ENCODE results near the gene GLT8D1. TPM values are rescaled to one million over a fixed set of nuclear protein-coding genes. Genes with fewer than 3 reads are reported as not detected.

Gene GLT8D1
- total RNA-seq, 1 donor from 2014 or later, result 79.8 TPM

DNA sequence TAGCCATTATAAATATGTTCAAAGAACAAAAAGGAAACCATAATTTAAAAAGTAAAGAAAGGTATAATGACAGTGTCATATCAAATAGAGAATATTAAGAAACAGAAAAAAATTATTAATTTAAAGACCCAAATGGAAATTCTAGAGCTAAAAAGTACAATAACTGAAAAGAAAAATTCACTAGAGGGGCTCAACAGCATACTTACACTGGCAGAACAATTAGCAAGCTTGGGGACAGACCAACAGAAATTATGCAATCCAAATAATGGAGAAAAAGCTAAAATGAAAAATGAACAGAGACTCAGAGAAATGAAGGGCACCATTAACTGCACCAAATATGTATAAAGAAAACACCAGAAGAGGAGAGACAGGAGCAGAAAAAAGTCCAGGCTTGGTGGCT, 14.0 kb upstream of the GLT8D1 start:
- Mint-ChIP-seq H3K9me3 (ENCODE audit: low read depth) (no peaks in the 10 kb centered on the region), H3K27ac (no peak overlapping the region), H3K27me3 (no peaks in the 10 kb centered on the region), H3K36me3 (ENCODE audit: insufficient read depth) (peaks cover 12% of the 10 kb centered on the region), H3K4me3 (ENCODE audit: low read depth) (no peak overlapping the region), H3K4me1 (ENCODE audit: low read depth) (no peaks in the 10 kb centered on the region)
- TF ChIP-seq, protein P1, sequence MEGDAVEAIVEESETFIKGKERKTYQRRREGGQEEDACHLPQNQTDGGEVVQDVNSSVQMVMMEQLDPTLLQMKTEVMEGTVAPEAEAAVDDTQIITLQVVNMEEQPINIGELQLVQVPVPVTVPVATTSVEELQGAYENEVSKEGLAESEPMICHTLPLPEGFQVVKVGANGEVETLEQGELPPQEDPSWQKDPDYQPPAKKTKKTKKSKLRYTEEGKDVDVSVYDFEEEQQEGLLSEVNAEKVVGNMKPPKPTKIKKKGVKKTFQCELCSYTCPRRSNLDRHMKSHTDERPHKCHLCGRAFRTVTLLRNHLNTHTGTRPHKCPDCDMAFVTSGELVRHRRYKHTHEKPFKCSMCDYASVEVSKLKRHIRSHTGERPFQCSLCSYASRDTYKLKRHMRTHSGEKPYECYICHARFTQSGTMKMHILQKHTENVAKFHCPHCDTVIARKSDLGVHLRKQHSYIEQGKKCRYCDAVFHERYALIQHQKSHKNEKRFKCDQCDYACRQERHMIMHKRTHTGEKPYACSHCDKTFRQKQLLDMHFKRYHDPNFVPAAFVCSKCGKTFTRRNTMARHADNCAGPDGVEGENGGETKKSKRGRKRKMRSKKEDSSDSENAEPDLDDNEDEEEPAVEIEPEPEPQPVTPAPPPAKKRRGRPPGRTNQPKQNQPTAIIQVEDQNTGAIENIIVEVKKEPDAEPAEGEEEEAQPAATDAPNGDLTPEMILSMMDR (IDR thresholded peaks at IDR 0.05; ENCODE audit: unreplicated experiment), result no peak
- DNase-seq (ENCODE audit: low spot score, unreplicated experiment), result no peak

DNA sequence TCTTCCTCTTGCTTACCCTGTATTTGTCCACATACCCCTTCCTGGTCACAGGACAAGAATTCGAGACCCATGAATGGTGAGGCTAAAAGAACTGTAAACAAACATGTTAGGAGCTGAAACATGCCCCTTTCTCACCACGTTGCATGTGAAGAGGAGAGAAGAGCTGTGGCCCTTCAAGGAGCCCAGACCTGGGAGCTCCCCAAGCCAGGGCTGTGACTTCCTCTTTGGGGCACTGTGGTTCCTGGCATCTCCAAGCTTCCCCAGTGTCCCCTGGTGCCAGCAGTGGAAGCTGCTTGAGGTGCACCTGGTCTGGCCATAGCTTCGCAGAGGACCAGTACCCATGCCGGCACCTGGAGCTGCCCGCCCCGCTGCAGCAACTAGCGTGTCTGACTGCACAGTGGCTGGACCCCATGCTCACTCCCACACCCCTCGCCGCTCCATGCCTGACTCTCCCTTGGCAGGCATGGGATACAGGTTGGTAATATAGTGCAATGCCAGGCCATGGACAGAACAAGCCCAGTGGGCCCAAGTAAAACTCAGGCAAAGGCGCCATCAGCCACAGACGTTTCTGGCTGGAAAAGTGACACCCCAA, 10.2 kb upstream of the GLT8D1 start:
- no peak overlapping the region for H3K4me3 Mint-ChIP-seq (ENCODE audit: low read depth)
- TF ChIP-seq, protein P1 (IDR thresholded peaks at IDR 0.05; ENCODE audit: unreplicated experiment), result no peak

DNA sequence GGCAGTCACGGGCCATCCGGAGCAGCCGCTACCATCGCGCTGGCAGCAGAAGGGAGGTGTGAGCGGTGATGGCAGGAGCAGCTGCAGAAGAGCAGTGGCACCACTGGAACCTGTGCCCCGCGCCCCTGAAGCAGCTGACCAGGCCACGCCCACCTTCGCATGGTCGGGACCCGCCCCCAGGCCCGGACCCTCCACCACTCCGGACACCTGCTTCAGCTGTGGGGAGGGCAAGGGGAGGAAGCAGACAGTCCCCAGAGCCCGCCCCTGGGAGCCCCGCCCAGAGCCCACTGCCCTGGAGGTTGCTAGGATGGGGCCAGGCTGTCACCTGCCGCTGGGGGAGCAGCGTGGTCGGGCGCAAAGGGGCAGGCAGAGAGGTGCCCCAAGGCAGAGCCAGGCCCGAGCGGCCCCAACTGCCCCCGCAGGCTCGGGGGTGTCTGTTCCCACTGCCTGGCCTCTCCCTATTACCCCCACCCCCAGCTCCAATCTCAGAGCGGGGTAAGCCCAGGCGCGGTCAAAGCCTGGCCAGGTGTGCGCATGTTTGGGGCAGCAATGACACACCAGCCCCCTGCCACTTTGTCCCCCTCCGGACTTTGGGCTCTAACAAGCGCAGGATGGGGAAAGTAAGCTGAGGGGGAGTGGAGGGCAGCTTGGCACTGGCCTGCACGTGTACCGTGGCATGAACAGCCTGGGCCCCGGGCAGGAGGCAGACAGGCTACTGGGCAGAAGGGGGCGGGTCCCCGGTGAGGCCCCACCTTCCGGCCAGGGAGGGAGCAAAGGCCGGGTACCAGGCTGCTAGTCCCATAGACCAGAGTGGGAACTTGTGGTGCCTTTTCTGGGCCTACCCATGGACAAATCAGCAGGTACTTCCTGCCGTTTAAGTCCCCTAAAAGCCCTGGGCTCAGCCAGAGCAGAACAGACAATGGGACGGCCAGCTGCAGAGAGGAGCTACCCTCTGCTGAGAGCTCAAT, 9.0 kb upstream of the GLT8D1 start:
- peak overlapping the region; percentile 40 for H3K4me3 Mint-ChIP-seq (ENCODE audit: low read depth)

More for the DNA sequence above, 10.2 kb upstream of the GLT8D1 start:
- Mint-ChIP-seq H3K9me3 (ENCODE audit: low read depth) (no peaks in the 10 kb centered on the region), H3K27me3 (no peaks in the 10 kb centered on the region), H3K36me3 (ENCODE audit: insufficient read depth) (peaks cover 16% of the 10 kb centered on the region), H3K4me1 (ENCODE audit: low read depth) (no peaks in the 10 kb centered on the region), H3K27ac (no peak overlapping the region)
- DNase-seq (ENCODE audit: low spot score, unreplicated experiment), result no peak

DNA sequence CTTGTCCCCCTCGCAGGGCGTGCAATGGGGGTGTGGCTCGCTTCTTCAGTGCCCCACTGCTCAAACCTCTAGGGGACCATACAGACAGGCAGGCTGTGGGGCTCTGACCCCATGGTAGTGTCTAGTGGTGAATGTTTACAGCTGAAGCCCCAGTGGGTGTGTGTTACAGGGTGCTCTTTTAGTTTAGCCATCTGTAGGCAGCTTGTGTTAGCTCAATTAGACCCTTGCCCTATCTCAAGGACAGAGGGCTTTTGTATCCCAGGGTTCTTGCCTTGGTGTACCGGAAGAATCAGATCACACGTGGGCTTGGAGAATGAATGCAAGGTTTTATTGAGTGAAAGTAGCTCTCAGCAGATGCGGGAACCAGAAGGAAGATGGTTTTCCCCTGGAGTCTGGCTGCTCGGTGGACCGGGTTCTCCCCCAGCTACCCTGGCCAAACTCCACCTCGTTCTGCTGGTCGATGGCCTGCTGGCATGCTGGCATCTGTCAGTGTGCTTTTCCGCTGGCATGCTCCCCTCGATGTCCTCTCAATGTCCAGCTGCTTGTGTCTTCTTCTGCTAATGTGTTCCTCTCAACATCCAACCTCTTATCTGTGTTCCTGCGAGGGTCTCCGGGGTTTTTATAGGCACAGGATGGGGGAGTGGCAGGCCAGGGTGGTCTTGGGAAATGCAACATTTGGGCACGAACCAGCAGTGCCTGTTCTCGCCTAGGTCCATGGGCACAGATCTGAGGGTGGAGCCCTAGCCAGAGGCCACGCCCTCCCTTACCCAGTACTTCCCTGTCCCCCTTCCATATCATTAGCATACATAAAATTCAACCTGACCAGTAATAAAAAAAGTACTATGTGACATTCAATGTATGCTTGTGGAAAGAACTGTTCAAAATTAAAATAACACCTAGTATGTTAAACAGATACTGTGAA, 7.0 kb upstream of the GLT8D1 start:
- H3K27ac Mint-ChIP-seq, result no peak overlapping the region
- no peak overlapping the region for H3K4me3 Mint-ChIP-seq (ENCODE audit: low read depth)
- H3K36me3 Mint-ChIP-seq (ENCODE audit: insufficient read depth), result peaks cover 9% of the 10 kb centered on the region
- no peak for DNase-seq (ENCODE audit: low spot score, unreplicated experiment)
- H3K4me1 Mint-ChIP-seq (ENCODE audit: low read depth), result peaks cover 2% of the 10 kb centered on the region
- TF ChIP-seq, protein P1 (IDR thresholded peaks at IDR 0.05; ENCODE audit: unreplicated experiment), result no peak
- H3K9me3 Mint-ChIP-seq (ENCODE audit: low read depth), result no peaks in the 10 kb centered on the region
- H3K27me3 Mint-ChIP-seq, result no peaks in the 10 kb centered on the region

More for the DNA sequence above, 9.0 kb upstream of the GLT8D1 start:
- no peak overlapping the region for H3K27ac Mint-ChIP-seq
- no peaks in the 10 kb centered on the region for H3K4me1 Mint-ChIP-seq (ENCODE audit: low read depth)
- peak; percentile 46 for DNase-seq (ENCODE audit: low spot score, unreplicated experiment)
- H3K9me3 Mint-ChIP-seq (ENCODE audit: low read depth), result no peaks in the 10 kb centered on the region
- no peaks in the 10 kb centered on the region for H3K27me3 Mint-ChIP-seq
- H3K36me3 Mint-ChIP-seq (ENCODE audit: insufficient read depth), result peaks cover 12% of the 10 kb centered on the region
- TF ChIP-seq, protein P1 (IDR thresholded peaks at IDR 0.05; ENCODE audit: unreplicated experiment), result peak; percentile 27

DNA sequence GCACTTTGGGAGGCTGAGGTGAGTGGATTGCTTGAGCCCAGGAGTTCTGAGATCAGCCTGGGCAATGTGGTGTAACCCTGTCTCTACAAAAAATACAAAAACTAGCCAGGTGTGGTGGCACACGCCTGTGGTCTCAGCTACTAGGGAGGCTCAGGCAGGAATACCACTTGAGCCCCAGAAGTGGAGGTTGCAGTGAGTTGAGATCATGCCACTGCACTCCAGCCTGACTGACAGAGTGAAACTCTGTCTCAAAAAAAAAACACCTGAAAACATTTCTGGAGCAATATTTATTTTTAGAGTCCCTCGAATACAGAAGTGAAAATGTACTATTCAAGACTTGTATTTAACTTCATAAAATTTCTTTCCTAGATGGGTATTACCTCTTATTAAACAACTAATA, 4.9 kb upstream of the GLT8D1 start:
- Mint-ChIP-seq H3K4me1 (ENCODE audit: low read depth) (peaks cover 5% of the 10 kb centered on the region), H3K36me3 (ENCODE audit: insufficient read depth) (peaks cover 9% of the 10 kb centered on the region), H3K4me3 (ENCODE audit: low read depth) (no peak overlapping the region), H3K27me3 (no peaks in the 10 kb centered on the region), H3K9me3 (ENCODE audit: low read depth) (no peaks in the 10 kb centered on the region), H3K27ac (no peak overlapping the region)
- TF ChIP-seq, protein P1 (IDR thresholded peaks at IDR 0.05; ENCODE audit: unreplicated experiment), result no peak
- no peak for DNase-seq (ENCODE audit: low spot score, unreplicated experiment)

Measured in progenitor cell of endocrine pancreas (in vitro differentiated cells).